ENCODE measurements around the gene STARD3NL.

DNA sequence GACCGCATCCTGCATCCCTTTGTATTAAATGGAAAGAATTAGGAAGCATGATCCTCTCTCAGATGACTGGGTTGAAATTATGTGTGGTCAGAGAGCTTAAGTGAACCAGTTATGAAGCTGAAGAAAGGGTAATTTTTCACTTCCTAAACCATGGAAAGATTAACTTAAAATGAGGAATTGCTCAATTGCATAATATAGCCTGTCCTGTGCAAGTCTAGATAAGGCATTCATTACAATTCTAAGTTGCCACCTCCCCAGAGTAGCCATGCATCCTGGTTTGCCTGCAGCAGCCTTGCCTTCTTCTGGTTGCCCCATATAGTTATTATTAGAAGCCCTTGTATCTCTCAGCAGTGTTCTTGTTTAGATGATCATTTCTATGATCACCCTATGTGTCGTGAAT, 45.3 kb downstream of the STARD3NL start:
- TF ChIP-seq EZH2 (IDR thresholded peaks at IDR 0.05; ENCODE audit: insufficient read depth, poor library complexity, severe bottlenecking): no peak
- no peak for TF ChIP-seq EZH2phosphoT487 (IDR thresholded peaks at IDR 0.05; ENCODE audit: insufficient read depth, low read depth)

All from GM23248 (cell line).